SIG-M5 (cell line): ENCODE results near the gene RPS6KA1.
"Not testable (repeated sequence)": the region's sequence is repeated elsewhere in the genome, so short reads cannot be mapped to it uniquely, and the experiment has no call there.

ENCODE experiments used
- DNase-seq: peaks from one replicate; lab custom pipeline; 2025; lab: John Stamatoyannopoulos, UW

RPS6KA1 gene

GRCh38 chr1:26602378-26602959, 72.9 kb downstream of the RPS6KA1 start:
- no peak for DNase-seq

GRCh38 chr1:26603856-26604255, 74.3 kb downstream of the RPS6KA1 start:
- DNase-seq: no peak

- peak; percentile 75 for DNase-seq
These were observed 77.6 kb downstream of the RPS6KA1 start for GRCh38 chr1:26607186-26607585.

- no peak for DNase-seq
These were observed 79.3 kb downstream of the RPS6KA1 start for GRCh38 chr1:26608895-26609294.

- no peak for DNase-seq
These were observed 81.2 kb downstream of the RPS6KA1 start for GRCh38 chr1:26610781-26611180.

- not testable (repeated sequence) for DNase-seq
These were observed 83.1 kb downstream of the RPS6KA1 start for GRCh38 chr1:26612627-26613026.

- no peak for DNase-seq
These were observed 85.3 kb downstream of the RPS6KA1 start for GRCh38 chr1:26614655-26615411.

- no peak for DNase-seq
These were observed 87.3 kb downstream of the RPS6KA1 start for GRCh38 chr1:26616881-26617280.

GRCh38 chr1:26618561-26618960, 89.0 kb downstream of the RPS6KA1 start:
- DNase-seq: no peak
